HG03060 (cell line): ENCODE measurements around the gene PABPC1L2A.
"Not testable (repeated sequence)": the region's sequence is repeated elsewhere in the genome, so short reads cannot be mapped to it uniquely, and the experiment has no call there.

Source experiments
- ATAC-seq: cut with Tn5 transposase; IDR thresholded peaks from one replicate; pipeline ENCODE4 v1.9.1; 2021; ENCODE audit warnings: low read depth, moderate number of reproducible peaks; ENCODE audit not compliant: unreplicated experiment

Gene PABPC1L2A

GRCh38 chrX:73079024-73079562 is at the start of gene PABPC1L2A:
Gene PABPC1L2A, minus strand, starts transcription at chrX:73079512. Its CDS starts 126 bp downstream, at chrX:73079386.
- ATAC-seq = not testable (repeated sequence)

- no peak for ATAC-seq
Measured at GRCh38 chrX:73127700-73128241, 48.5 kb upstream of the PABPC1L2A start.

GRCh38 chrX:73126240-73126639 is 46.9 kb upstream of the PABPC1L2A start:
- ATAC-seq = no peak

DNA sequence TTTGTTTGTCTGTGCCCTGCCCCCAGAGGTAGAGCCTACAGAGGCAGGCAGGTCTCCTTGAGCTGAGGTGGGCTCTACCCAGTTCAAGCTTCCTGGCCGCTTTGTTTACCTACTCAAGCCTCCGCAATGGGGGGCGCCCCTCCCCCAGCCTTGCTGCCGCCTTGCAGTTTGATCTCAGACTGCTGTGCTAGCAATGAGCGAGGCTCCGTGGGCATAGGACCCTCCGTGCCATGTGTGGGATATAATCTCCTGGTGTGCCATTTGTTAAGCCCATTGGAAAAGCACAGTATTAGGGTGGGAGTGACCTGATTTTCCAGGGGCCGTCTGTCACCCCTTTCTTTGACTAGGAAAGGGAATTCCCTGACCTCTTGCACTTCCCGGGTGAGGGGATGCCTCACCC is 20.2 kb upstream of the PABPC1L2A start:
- not testable (repeated sequence) for ATAC-seq

DNA sequence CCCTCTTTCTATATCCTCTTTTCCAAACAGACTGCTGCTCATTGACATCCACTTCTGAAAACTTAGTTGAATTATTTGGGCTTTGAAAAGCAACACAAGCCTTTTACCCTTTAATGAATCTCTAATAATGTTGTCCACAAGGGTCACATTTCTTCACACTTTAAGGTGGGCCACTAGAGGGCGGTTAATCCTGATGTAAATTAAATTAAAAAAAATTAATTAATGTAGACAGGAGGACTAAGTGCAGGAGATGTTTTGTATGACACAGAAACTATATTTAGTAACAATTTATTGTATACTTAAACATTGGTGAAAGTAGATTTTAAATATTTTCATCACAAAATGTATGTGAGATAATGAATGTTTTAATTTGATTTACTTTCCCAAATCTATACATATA is 7.5 kb upstream of the PABPC1L2A start:
- ATAC-seq = not testable (repeated sequence)

GRCh38 chrX:73079884-73080283 is 572 bp upstream of the PABPC1L2A start:
- ATAC-seq = not testable (repeated sequence)

GRCh38 chrX:73078597-73078996 is 715 bp downstream of the PABPC1L2A start:
- not testable (repeated sequence) for ATAC-seq

- ATAC-seq = no peak
Measured at GRCh38 chrX:73076838-73077237, 2.5 kb downstream of the PABPC1L2A start.

DNA sequence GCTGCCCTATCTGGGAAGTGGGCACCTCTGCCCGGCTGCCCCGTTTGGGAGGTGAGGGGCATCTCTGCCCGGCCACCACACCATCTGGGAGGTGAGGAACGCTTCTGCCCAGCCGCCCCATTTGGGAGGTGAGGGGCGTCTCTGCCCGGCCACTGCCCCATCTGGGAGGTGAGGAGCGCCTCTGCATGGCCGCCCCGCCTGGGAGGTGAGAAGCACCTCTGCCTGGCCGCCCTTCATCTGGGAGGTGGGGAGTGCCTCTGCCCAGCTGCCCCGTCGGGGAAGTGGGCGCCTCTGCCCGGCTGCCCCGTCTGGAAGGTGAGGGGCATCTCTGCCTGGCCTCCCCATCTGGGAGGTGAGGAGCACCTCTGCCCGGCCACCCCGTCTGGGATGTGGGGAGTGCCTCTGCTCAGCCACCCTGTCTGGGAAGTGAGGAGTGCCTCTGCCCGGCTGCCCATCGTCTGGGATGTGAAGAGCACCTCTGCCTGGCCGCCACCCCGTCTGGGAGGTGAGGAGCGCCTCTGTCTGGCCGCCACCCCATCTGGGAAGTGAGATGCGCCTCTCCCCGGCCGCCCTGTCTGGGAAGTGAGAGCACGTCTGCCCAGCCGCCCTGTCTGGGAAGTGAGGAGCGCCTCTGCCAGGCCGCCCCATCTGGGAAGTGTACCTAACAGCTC is 9.8 kb downstream of the PABPC1L2A start:
- ATAC-seq = no peak

DNA sequence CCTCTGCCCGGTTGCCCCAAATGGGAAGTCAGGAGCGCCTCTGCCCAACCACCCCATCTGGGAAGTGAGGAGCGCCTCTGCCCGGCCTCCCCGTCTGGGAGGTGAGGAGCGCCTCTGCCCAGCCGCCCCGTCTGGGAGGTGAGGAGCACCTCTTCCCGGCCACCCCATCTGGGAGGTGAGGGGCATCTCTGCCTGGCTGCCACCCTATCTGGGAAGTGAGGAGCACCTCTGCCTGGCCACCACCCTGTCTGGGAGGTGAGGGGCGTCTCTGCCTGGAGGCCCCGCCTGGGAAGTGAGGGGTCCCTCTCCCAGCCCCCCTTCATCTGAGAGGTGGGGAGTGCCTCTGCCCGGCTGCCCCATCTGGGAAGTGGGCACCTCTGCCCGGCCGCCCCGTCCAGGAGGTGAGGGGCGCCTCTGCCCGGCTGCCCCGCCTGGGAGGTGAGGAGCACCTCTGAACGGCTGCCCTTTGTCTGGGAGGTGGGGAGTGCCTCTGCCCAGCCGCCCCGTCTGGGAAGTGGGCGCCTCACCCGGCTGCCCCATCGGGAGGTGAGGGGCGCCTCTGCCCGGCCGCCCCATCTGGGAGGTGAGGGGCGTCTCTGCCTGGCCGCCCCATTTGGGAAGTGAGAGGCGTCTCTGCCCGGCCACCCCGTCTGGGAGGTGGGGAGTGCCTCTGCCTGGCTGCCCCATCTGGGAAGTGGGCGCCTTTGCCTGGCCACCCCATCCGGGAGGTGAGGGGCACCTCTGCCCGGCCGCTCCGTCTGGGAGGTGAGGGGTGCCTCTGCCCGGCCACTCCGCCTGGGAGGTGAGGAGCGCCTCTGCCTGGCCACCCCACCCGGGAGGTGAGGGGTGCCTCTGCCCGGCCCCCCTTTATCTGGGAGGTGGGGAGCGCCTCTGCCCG is 10.6 kb downstream of the PABPC1L2A start:
- no peak for ATAC-seq

- not testable (repeated sequence) for ATAC-seq
Measured at GRCh38 chrX:73067761-73068466, 11.4 kb downstream of the PABPC1L2A start.

- no peak for ATAC-seq
Measured at GRCh38 chrX:73028876-73029275, 50.4 kb downstream of the PABPC1L2A start.
